Fibroblast of villous mesenchyme (primary cell): Measurements from ENCODE around the gene FSTL5. TPM values are rescaled to one million over a fixed set of nuclear protein-coding genes. Genes with fewer than 3 reads are reported as not detected.

ENCODE experiments used
- DNase-seq: peaks from one replicate; pipeline ENCODE4 v3.0.0-alpha.2; 2010; ENCODE audit warnings: low read depth
- H3K4me3 ChIP-seq: 2 replicates; pipeline ENCODE4 v1.5.1; 2011; ENCODE audit warnings: low read depth, mild to moderate bottlenecking, low read length
- CTCF ChIP-seq: IDR thresholded peaks from 2 replicates; pipeline ENCODE4 v1.5.1; 2012; ENCODE audit warnings: low read depth, mild to moderate bottlenecking, low read length; ENCODE audit not compliant: insufficient read depth
- total RNA-seq: library from RNA; depleted of rRNA; stranded (reverse); fragments of >200 nt; gene quantifications from 2 replicates; pipeline ENCODE4 v1.2.3, GENCODE V29; 2012

FSTL5 gene
- total RNA-seq, 1 donor, result not detected

GRCh38 chr4:161564230-161564834, 599.5 kb downstream of the FSTL5 start:
- no peak overlapping the region for H3K4me3 ChIP-seq
- TF ChIP-seq CTCF, result no peak
- DNase-seq, result peak; percentile 38

- H3K4me3 ChIP-seq, result no peak overlapping the region
- TF ChIP-seq CTCF, result no peak
- DNase-seq, result peak; percentile 73
Measured at GRCh38 chr4:161555689-161556660, 607.8 kb downstream of the FSTL5 start.

GRCh38 chr4:161554372-161554990, 609.3 kb downstream of the FSTL5 start:
- peak; percentile 70 for DNase-seq
- TF ChIP-seq CTCF, result no peak
- no peak overlapping the region for H3K4me3 ChIP-seq

GRCh38 chr4:161546902-161547301, 616.9 kb downstream of the FSTL5 start:
- DNase-seq, result no peak
- TF ChIP-seq CTCF, result no peak
- H3K4me3 ChIP-seq, result no peak overlapping the region

- no peak for TF ChIP-seq CTCF
- no peak for DNase-seq
- H3K4me3 ChIP-seq, result no peak overlapping the region
Measured at GRCh38 chr4:161540265-161540664, 623.5 kb downstream of the FSTL5 start.

- no peak for TF ChIP-seq CTCF
- DNase-seq, result no peak
- H3K4me3 ChIP-seq, result no peak overlapping the region
Measured at GRCh38 chr4:161538941-161539340, 624.9 kb downstream of the FSTL5 start.
